ENCODE results near the gene HSD3B1.
"Not testable (repeated sequence)": the region's sequence is repeated elsewhere in the genome, so short reads cannot be mapped to it uniquely, and the experiment has no call there.

Gene HSD3B1

DNA sequence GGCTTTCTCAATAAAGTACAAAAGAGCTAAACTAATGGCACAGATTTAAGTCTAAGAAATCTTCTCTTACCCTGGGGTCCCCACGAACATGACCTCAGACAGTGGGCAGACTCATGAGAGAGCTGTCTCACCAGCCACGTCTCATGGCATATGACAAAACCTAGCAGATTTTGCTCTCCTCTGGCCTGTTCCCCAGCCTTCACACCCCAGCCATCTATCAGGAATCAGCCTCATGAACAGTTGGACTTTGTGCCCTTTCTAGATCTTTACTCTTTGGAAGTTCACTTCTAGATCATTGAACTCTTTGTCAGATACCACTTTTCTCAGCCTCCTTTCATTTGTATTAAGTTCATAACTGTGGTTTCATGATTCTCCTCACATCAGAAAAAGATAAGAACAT is 14.2 kb upstream of the HSD3B1 start:
- DNase-seq: no peak

DNA sequence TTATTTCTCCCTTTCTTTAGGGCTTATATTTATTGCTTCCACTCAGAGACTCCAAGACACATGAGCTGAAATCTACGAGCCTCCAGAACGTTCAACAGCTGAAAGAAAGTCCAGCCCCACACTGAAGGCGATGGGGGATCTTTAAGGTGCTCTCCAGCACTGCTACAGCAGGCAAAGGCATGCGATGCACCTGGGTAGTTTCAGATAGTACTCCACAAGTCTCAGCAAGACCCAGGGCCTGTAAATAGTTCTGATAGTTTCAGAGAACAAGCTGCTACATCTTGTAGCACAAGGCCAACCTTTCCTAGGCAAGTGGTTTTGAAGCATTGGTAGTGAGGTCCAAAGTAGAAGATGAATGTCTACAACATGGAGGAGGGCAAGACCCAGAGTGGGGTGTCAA is 2.2 kb upstream of the HSD3B1 start:
- no peak for DNase-seq

DNA sequence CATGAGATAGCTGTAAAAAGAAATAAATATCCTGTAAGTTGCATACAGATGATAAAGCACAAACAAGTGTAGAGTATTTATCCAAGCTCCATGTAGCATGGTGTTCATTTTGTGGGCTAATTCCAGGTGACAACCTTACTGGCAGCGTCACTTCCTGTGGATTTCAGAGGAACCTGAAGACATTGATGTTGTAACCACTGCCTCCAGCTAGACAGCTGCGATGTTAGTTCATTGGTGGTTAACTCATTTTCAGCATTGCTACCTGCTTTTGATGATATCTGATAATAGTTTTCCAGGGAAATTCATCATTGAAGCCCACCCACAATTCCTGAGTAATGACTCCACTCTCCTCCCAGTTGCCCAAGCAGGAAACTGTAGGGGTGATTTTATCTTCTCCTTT is 3.0 kb downstream of the HSD3B1 start:
- no peak for DNase-seq

DNA sequence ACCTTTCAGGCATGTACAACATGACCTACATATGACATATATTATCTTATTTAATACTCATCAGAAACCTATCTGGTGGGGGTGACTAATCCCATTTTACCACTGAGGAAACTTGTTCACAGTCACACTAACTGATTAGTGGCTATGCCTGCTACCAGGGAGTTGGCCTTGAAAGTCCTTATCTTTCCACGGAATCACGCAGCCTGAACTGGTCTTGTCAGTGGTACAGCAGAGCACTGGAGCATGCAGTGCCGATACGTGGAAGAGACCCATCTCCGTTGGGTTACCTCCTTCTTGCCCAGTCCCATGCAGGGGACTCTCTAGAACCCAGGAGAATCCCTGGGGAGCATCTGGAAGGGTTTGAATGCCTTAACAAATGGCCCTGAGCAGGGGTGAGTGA is 8.2 kb downstream of the HSD3B1 start:
- no peak for DNase-seq

DNA sequence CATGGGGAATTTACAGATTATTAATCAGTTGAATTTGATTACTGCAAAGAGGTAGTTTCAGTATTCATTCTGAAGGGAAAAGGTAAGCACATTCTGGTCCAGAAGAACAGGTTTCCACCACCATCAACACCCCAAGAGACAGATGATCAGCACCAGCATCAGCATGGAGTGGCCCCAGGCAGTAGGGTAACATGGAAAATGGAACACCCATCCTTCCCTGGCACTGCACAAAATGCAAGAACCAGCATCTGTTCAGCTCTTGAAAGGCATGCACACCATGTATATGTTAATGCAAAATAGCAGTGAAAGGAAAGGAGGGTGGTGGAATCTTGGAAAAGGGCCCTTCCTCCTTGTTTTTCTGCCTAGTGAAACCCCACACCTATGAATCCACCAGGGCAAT is 9.2 kb downstream of the HSD3B1 start:
- DNase-seq: no peak

DNA sequence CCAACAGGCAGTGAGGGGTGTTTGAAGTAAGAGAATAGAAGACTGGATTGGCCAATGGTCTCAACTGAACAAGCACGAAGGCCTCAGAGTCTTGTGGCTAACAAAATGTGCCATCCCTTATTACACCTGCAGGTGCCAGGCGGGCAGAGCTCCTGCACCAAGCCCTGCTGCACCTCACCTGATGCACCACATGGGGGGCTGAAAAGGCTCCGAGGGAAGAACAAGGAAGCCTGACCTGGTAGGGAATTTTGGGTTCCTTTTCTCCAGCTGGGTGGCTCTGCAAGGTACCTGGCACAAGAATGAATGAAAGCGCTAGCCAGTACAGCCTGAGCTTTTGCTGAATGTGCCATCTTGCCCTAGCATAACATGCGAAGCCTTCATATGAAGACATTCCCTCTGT is 9.7 kb downstream of the HSD3B1 start:
- no peak for DNase-seq

DNA sequence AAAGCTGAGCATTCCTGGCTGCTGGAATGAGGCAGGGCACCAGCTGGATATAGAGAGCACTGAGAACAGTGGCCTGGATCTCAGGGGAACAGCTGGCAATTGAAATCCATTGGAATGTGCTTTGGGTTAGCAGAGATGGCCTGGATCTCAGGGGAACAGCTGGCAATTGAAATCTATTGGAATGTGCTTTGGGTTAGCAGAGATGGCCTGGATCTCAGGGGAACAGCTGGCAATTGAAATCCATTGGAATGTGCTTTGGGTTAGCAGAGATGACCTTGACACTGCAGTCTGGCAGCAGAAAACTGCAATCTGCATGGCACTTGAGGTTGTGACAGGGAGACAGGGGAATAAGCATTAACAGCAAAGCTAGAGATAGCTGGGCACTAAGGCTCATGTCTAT is 10.7 kb downstream of the HSD3B1 start:
- not testable (repeated sequence) for DNase-seq

DNA sequence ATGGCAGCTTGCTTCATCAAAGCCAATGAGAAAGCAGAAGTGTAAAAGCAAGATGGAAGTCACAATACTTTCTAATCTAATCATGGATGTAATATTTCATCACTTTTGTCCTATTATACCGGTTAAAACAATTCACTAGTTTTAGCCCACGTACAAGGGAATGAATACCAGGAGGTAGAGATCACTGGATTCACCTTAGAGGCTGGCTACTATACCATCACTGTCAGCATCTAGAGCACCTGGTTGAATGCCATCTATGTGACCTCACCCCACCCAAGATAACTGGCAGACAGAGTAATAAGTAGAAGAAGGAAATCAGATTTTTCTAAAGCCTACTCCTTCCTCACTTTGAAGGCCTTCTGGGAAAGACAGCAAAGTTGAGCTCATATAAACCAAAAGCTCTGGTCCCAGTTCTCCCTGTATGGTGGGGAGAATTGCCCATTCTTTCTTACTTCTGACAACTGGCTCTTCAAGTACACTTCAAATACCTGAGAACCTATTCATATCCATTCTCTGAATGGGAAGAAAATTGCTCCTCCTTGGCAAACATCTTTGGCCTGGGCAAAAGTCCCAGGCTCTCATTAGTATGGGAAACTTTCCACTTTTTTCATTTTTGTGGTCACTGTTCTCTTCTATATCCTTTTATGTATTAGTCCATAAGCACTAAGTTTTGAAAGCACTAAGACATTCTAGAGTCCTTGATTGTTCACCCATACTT is 24.8 kb downstream of the HSD3B1 start:
- peak; percentile 74 for DNase-seq

DNA sequence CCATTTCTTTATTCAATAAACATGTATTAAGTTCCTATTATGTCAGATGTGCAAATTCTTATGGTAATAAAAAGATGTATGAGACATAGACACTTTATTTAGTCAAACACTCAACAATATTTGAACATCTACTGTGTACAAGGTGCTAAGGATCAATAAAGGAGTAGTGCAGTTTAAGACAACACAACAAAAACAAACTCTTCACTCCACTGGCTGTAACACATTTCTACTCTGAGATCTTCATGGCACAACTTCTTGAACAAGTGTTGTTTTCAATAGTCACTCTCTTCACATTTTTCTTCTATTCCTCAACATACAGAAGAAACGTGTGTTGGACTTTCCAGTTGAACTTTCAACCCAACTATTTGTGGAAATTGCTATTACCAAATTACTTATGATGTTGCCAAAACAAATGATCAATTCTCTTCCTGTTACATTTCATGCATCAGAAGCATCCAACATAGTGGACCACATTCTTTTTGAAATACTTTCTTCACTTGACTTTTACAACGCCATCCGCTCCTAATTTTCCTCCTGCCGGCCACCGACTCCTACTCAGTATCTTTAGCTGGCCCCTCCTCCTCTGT is 25.4 kb downstream of the HSD3B1 start:
- DNase-seq: no peak

DNA sequence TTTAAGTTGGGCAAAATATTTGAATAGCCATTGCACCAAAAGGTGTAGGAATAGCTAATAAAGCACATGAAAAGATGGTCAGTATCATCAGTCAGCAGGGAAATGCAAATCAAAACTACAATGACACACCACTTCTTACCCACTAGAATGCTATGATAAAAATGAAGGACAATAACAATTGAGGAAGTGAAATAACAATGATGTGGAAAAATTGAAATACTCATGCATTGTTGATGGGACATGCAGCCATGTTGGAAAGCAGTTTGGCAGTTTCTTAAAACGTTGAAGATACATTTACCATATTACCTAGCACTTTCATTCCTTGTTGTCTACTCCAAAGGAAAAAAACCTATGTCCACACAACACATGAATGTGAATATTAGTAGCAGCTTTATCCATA is 28.4 kb downstream of the HSD3B1 start:
- DNase-seq: no peak

DNA sequence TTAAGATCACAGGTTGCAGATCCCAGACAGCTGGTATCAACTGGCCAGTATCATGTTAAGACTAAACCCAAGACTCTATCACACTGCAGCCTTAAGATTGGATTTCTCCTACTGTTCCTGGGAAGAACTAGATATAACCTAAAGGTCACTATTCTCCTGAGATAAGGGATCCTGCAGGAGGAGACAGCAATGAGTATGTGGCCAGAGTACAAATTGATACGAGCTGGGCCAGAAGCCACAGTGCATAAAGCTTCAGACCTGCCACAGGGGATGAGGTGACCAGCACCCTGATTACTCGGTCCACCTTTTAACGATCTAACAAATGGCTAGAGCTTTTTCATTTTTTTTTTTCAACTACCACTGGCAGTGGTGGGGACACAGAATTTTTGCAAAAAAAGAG is 31.0 kb downstream of the HSD3B1 start:
- no peak for DNase-seq

DNA sequence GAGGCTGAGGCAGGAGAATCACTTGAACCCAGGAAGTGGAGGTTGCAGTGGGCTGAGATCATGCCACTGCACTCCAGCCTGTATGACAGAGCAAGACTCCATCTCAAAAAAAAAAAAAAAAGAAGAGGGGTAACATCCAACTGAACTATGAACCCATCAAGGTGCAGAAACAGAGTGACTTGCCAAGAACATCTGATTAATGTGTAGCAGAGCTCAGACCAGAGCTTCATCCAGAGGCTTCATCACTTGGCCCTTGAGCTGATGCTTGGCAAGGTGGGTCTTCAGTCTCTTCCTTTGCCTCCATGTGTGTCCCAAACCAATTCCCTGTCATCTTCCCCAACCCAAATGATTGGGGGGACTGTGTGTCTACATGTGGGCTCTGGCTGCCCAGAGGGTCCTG is 32.6 kb downstream of the HSD3B1 start:
- DNase-seq: no peak

DNA sequence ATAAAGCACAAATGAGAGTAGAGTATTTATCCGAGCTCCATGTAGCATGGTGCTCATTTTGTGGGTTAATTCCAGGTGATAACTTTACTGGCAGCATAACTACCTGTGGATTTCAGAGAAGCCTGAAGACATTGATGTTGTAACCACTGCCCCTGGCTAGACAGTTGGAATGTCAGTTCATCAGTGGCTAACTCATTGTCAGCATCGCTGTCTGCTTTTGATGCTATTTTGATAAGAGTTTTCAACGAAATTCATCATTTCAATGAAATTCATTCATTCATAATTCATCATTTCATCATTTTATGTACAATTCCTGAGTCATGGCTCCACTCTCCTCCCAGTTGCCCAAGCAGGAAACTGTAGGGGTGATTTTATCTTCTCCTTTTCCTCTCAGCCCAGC is 34.4 kb downstream of the HSD3B1 start:
- DNase-seq: no peak

DNA sequence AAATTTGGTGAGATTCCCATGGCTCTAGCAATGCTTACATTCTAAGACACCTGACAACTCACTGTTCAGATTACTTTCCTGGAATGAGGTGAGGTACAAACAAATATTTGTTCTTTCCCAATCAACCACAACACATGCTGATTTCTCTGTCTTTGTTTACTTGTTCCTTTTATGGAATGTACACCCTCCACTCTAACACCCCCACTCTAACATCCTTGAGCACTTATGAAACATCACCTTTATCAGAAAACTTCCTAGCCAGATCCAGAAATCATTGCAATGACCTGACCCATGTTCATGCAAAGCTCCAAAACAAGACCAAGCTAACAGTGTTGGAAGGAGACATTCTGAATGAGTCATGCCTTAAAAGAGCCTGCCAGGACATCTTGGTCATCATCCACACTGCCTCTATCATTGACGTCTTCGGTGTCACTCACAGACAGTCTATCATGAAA is 35.5 kb downstream of the HSD3B1 start:
- DNase-seq: peak; percentile 11

DNA sequence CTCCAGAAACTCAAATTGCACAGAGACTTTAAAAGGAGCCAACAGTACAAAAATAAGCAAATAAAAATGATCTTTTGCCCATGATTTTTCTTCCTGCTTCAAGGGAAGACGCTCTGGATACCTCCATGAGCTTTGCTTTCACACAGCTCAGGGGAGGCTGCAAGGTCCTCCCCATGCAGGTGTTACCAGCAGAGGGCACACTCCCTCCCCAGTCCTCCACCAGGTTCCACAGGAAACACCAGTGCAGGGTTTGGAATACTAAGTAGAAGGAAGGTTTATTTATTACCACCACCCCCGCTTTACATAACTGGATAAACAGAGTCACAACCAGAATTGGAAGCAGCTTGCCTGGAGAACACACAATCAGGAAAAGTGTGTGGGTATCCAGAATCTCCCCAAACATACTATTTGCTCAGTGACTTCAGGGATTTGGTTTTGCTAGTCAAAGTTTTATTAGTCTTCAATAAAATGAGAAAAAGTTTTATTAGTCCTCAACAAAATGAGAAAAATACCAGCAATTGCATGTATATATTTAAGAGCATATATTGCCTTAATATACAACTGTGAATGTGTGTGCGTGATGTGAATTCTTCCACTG is 37.3 kb downstream of the HSD3B1 start:
- DNase-seq: no peak

DNA sequence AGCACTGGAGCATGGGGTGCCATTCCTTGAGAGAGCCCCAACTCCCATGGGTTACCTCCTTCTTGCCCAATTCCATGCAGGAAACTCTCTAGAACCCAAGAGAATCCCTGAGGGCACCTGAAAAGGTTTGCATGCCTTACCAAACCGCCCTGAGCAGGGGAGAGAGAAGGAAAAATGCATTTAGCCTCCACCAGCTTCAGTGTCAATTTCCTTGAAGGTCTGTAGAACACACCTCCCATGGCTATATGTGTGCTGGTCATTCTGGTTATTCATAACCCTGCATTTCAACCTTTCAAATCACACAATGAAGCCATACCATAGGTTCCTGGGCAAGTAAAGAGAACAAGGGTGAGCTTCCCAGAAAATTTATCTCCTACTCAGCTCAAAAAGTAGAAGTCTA is 39.6 kb downstream of the HSD3B1 start:
- DNase-seq: no peak

DNA sequence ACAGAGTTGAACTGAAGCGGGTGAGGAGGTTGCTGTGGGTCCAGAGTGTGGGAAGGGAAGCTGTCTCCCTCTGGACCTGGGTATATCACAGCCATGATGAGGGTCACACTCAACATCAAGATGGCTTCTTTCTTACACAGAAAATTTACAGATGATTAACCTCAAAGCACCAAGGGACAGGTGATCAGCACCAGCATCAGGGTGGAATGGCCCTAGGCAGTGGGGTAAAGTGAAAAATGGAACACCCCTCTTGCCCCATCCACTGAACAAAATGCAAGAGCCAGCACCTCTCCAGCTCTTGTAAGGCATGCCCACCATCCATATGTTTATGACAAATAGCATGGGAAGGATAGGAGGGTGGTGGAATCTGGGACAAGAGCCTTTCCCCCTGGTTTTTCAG is 40.3 kb downstream of the HSD3B1 start:
- DNase-seq: no peak

DNA sequence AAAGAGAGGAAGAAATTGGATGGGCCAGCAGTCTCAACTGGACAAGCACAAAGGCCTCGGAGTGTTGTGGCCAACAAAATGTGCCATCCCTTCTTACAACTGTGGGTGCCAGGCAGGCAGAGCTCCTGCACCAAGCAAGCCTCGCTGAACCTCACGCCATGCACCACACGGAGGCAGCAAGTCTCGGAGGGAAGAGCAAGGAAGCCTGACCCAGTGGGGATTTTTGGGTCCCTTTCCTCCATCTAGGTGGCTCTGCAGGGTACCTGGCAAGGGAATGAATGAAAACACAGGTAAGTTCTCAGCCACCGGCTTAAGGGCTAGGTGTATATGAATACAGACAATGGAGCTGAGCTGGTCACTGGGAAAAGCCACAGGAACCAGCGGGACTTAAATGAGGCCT is 40.8 kb downstream of the HSD3B1 start:
- no peak for DNase-seq

DNA sequence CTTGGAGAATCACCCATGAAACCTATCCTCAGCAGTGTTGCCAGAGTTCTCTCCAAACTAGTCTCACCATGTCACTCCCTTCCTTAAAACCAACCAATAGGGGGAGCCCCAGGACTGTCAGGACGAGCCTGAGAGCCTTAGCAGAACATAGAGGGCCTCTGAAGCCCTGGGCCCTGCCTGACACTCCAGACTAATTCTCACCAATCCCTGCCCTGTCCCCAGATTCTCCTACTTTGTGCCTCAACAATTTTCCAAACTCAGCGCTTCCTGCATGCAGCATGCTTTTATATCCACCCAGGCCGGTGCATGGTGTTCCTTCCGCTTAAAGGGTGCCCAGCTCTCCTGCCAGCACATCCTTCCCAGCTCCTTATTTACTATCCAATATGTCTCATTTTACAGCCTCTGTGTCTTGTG is 42.7 kb downstream of the HSD3B1 start:
- peak; percentile 58 for DNase-seq

DNA sequence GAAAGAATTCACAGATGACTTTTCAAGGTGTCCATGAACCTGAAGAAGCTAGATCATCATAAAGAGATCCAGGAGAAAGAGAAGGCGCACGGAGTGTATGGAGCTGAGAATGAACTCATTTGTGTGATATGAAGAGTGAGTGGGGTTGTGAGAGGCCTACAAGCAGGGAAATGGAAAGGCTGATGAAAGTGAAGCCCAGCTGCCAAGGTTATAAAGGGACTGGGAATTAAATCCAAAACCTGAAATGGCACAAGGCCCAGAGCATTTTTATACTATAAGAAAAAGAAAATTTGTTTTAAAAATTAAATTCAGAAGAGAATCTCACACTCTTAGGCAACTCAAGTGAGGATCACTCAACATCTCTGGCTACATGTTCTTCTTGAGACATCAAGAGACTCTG is 43.4 kb downstream of the HSD3B1 start:
- DNase-seq: no peak

DNA sequence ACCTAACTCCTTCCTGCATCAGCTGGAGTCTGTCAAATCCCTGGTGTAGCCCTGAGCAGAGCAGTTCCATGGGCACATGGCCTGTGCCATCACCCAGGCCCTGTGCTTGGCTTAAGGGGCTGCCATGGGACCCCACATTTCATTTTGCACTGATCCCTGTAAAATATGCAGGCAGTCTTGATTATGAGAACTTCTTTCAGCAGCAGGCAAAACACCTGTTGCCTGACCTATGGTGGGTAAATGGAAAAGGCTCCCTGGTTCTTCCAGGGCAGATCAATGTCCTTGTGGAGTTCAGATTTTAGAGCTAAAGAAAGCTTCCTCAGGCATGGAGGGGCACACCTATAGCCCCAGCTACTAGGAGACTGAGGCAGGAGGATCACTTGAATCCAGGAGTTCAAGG is 44.2 kb downstream of the HSD3B1 start:
- DNase-seq: no peak

DNA sequence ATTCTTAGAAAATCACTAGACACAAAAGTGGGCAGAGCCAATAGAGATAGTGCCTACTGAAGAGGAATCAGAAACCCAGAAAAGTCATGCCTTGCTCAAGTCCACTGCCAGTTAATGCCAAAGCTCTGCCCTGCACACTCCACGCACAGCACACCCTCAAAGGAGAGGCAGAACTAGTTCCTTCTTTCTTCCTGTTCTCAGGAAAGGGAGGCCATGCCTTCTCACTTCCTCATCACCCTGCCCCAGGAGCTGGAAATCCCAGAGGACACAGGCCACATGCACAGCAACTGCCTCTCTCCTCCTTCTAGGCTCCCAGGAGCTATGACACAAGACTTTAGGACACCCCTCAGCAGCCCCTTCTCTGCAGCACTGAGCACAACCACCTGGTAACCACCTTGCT is 45.6 kb downstream of the HSD3B1 start:
- DNase-seq: not testable (repeated sequence)

DNA sequence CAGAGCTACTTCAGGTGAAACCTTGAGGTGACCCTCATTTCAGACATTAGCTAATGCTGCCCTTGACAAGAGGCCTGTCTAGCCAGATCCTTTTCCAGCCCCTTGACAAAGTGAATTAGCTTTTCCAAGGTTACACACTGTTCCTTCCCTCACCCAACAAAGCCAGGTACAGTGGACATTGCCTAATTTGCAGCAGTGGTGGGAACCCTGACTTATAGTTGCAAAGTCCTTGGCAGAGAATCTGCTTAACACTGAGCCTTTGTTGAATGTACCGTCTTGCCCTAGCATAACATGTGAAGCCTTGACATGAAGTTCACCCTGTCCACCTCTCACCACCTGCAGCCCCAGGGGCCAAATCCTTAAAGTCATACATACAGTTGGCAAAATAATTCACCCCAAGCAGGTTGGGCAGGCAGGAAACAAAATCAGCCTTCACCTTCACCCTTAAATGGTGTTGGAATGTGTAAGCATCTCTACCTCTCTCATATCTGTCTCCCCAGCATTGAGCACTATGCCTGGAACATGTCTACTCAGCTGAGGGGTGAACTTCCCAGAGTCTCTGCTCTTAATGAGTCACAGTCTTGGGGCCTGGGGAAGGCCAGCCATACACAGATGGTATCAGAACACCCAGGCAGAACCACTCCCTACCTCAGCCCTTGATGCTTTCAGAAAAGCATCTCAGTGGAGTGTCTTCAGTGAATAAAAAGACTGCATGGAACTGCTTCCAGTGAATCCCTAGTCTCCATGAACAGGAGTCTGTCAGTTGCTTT is 46.5 kb downstream of the HSD3B1 start:
- DNase-seq: not testable (repeated sequence)

DNA sequence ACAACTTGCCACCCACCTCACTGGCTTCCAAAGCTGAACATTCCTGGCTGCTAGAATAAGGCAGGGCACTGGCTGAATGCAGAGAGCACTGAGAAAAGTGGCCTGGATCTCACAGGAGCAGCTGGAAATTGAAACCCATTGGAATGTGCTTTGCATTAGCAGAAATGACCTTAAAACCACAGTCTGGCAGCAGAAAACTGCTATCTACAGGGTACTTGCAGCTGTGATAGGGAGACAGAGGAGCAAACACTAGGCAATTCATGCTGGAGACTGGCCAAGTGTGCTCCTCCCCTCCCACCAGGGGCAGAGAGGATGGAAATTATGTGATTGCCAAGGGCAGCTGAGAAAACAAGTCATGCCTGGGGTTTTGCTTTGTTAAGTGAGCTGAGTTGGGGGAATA is 47.2 kb downstream of the HSD3B1 start:
- peak; percentile 70 for DNase-seq
